GM08714 (cell line): ENCODE results near the gene WASL.
"Not testable (repeated sequence)": the region's sequence is repeated elsewhere in the genome, so short reads cannot be mapped to it uniquely, and the experiment has no call there.

Experiments
- H3K4me3 ChIP-seq: fragments of 200-500 bp; sonication (Bioruptor generic); 2 replicates; pipeline ENCODE4 v1.5.1; 2014; ENCODE audit warnings: mild to moderate bottlenecking, low read length, inconsistent platforms
- ZNF274 ChIP-seq: IDR thresholded peaks from 2 replicates; pipeline ENCODE4 v1.6.1; 2012; ENCODE audit warnings: mild to moderate bottlenecking, low read depth, low read length

WASL gene

GRCh38 chr7:123752534-123752933 is 3.7 kb upstream of the WASL start:
- TF ChIP-seq ZNF274 = no peak
- no peak overlapping the region for H3K4me3 ChIP-seq

- H3K4me3 ChIP-seq = no peak overlapping the region
- TF ChIP-seq ZNF274 = no peak
Observed at GRCh38 chr7:123751821-123752220, 3.0 kb upstream of the WASL start.

GRCh38 chr7:123750389-123751230 is 1.8 kb upstream of the WASL start:
- no peak for TF ChIP-seq ZNF274
- peak overlapping the region; percentile 94; the same call in 1 of the 2 replicates for H3K4me3 ChIP-seq

- peak overlapping the region; percentile 94 for H3K4me3 ChIP-seq
- TF ChIP-seq ZNF274 = no peak
Observed at GRCh38 chr7:123749537-123749857, 694 bp upstream of the WASL start.

- no peak for TF ChIP-seq ZNF274
- peak overlapping the region; percentile 94 for H3K4me3 ChIP-seq
Observed at GRCh38 chr7:123748171-123748733, 551 bp downstream of the WASL start.

GRCh38 chr7:123747620-123748141 is 1.1 kb downstream of the WASL start:
- peak overlapping the region; percentile 94 for H3K4me3 ChIP-seq
- TF ChIP-seq ZNF274 = no peak

- peak overlapping the region; percentile 94 for H3K4me3 ChIP-seq
- TF ChIP-seq ZNF274 = no peak
Observed at GRCh38 chr7:123746931-123747488, 1.8 kb downstream of the WASL start.

GRCh38 chr7:123746055-123746454 is 2.7 kb downstream of the WASL start:
- TF ChIP-seq ZNF274 = no peak
- peak overlapping the region; percentile 94; the same call in 1 of the 2 replicates for H3K4me3 ChIP-seq

- no peak for TF ChIP-seq ZNF274
Observed at GRCh38 chr7:123745437-123745836, 3.4 kb downstream of the WASL start.

GRCh38 chr7:123744416-123744815 is 4.4 kb downstream of the WASL start:
- H3K4me3 ChIP-seq = no peak overlapping the region

More at GRCh38 chr7:123745437-123745836, 3.4 kb downstream of the WASL start:
- H3K4me3 ChIP-seq = no peak overlapping the region; the same call in 1 of the 2 replicates

GRCh38 chr7:123741940-123742339 is 6.9 kb downstream of the WASL start:
- no peak overlapping the region for H3K4me3 ChIP-seq
- no peak for TF ChIP-seq ZNF274

More at GRCh38 chr7:123744416-123744815, 4.4 kb downstream of the WASL start:
- no peak for TF ChIP-seq ZNF274

- no peak overlapping the region for H3K4me3 ChIP-seq
- no peak for TF ChIP-seq ZNF274
Observed at GRCh38 chr7:123738808-123739207, 10.0 kb downstream of the WASL start.

GRCh38 chr7:123738356-123738755 is 10.4 kb downstream of the WASL start:
- no peak for TF ChIP-seq ZNF274
- H3K4me3 ChIP-seq = no peak overlapping the region

GRCh38 chr7:123737168-123737674 is 11.6 kb downstream of the WASL start:
- not testable (repeated sequence) for H3K4me3 ChIP-seq

- TF ChIP-seq ZNF274 = no peak
- H3K4me3 ChIP-seq = no peak overlapping the region
Observed at GRCh38 chr7:123735539-123735938, 13.3 kb downstream of the WASL start.
